SH-SY5Y (cell line): ENCODE data around the gene PIK3C2B.

Experiments used
- GATA2 ChIP-seq: IDR thresholded peaks from 2 replicates; pipeline ENCODE4 v1.6.1; 2011; ENCODE audit warnings: mild to moderate bottlenecking, low read depth, low read length
- GATA3 ChIP-seq: IDR thresholded peaks from 2 replicates; pipeline ENCODE4 v1.6.1; 2011; ENCODE audit warnings: low read depth, mild to moderate bottlenecking, low read length, moderate library complexity

The PIK3C2B gene

DNA sequence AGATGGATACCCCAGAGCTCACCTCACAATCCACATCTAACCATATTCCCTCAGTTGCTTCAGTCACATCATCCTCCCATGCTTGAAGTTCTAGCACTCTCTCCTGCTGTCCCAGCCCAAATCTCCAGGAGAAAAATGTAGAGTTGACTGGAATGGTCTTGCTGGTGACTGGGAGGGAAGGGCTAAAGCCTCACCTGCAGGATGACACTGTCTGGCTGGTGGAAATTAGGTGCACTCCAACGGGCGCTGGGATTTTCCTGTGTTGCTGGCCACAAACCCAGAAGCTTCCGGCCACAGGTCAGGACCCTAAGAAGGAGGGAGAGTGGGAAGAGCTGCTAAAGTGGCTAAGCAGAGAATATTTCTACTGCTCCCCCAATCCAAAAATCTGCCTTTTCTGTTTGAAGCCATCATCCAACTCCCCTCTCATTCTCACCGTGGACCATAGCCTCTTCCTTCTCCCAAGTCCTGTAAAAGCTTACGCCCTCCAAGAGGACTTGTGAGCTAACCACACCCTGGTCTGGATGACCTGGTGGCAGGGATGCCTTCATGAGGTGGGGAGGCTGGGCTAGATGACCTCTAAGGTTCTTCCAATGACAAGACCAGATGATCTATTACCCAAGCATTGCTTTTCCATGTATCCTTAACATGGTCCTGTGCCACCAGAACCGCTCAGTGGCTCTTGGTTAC lies 45.5 kb downstream of the PIK3C2B start:
- TF ChIP-seq GATA3 (no peak), GATA2 (no peak)

DNA sequence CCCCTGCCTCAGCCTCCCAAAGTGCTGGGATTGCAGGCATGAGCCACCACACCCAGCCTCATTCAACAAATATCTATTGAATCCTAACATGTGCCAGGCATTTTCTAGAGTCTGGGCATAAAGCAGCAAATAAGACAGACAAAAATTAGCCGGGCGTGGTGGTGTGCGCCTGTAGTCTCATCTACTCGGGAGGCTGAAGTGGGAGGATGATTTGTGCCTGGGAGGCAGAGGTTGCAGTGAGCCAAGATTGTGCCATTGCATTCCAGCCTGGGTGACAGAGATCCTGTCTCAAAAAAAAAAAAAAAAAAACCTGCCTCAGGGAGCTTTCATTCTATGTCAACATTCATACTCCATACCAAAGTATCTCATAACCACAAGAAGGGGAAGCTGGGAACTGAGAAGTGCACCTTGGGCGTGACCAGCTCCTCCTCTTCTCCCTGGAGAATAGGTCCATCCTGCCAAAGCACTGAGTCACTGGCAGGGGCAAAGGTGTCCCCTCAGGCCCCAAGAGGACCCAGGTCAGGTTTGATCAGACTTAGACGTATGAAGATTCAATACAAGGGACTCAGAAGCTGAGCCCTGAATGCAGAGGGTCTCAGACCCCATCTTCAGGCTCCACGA lies 46.2 kb downstream of the PIK3C2B start:
- TF ChIP-seq GATA2 (no peak), GATA3 (no peak)

DNA sequence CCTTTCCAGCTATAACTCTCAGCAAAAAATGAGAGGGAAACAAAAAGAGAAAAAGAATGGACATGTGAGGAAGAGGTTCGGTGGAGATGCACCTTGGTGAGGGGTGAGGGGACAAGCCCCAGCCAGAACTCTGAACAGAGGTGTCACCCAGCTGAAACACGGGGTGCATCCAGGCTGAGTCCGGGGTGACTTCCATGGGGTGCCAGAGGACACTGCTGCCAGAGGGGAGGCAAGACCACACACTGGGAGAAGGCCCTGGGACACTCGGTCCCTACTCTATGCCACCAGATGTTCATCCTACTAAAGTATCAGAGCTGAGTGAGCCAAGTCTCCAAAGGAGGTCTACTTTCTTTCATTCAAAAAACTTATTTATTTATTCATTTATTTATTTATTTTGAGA lies 46.9 kb downstream of the PIK3C2B start:
- TF ChIP-seq GATA3 (no peak), GATA2 (no peak)

DNA sequence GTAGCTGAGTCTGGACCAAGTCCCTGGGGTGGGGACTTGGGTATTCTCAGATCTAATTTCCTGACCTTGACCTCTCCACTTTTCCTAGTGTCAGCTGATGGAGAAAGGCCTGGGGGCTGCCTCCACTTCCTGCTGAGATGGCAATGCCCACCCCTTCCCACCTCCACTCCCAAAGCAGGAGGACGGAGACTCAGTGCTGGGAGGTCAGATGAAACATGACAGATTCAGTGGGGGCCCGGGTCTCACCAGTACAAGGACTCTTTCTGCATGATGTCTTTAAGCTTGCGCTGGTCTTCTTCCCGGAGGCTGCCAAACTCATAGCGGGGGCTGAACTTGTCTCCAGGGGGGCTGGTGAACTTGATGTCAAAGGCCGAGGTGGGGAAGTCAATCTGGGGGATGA lies 47.4 kb downstream of the PIK3C2B start:
- TF ChIP-seq GATA2: no peak
- TF ChIP-seq GATA3: no peak

DNA sequence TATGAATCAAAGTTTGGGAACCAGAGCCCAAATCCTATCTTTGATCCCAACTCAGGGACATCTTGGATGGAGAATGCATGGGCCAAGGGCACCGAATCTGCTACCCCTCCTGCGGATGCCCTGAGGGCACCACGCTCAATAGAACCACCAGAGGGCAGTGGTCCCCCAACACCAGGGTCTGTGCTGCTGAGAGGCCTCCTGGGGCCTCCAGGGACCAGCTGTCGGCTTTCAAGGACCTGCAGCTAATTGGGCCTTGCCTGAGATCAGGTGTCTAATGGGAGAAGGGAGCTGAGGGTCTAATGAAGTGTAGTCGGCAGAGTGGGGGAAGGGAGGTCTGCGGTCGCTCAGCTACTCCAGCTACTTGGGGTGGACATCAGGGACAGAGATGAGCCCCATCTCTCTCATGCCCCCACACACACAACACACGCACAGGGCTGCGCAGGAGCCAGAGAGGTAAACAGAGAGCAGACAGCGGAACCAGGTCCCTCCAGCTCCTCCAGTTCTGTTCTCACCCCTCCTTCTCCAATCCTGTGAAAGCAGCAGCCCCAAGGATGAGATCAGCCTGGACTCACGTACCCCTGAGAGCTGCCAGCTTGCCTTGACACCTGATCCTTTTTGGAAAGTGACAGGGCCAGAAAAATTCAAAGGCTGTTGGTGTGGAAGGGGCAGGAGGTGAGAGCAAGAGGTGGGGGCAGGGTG lies 48.0 kb downstream of the PIK3C2B start:
- no peak for TF ChIP-seq GATA3

DNA sequence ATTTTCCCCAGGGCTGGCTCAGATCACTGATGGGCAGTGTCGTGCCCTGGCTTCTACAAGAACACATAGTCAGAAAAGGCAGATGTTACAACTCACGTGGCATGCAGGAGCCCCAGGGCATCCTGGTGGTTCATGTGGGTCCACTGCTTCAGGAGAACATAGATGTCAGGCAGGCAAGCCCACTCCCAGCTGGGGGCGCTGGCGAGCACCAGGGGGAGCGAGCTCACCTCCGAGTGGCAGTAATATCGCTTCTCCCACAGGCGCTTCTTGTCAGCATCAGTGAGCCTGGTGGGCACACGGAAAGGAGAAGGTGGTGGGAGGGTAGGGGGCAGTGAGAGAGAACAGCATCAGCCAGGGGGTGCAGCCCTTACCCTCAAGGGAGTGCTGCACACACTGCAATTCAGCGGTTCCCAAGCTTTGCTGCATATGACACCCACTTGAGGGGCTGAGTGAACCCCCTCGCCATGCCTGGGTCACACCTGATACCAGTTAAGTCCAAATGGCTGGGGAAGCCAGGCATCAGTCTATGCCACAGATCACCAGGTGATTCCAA lies 48.7 kb downstream of the PIK3C2B start:
- no peak for TF ChIP-seq GATA2
- no peak for TF ChIP-seq GATA3
